Vagina (tissue), 2 donors: ENCODE results near the gene PACS1.
"Not testable (repeated sequence)": the region's sequence is repeated elsewhere in the genome, so short reads cannot be mapped to it uniquely, and the experiment has no call there.

Source experiments
- POLR2A ChIP-seq, 2 donors: fragments of 450-650 bp; IDR thresholded peaks; one replicate each; pipeline ENCODE4 v1.6.1; 2017; ENCODE audit warnings: antibody characterized with exemption in 2 of 2, mild to moderate bottlenecking in 2 of 2, moderate library complexity in 2 of 2
- TF ChIP-seq, protein P1 (sequence below), 3 experiments: fragments of 450-650 bp in 2 of 3; fragments of 200-600 bp in 1 of 3; sonication (generic) in 1 of 3; IDR thresholded peaks; one replicate each; pipeline ENCODE4 v1.5.1; 2017 to 2019; ENCODE audit warnings: antibody characterized with exemption in 3 of 3, mild to moderate bottlenecking in 2 of 3, moderate library complexity in 2 of 3

DNA sequence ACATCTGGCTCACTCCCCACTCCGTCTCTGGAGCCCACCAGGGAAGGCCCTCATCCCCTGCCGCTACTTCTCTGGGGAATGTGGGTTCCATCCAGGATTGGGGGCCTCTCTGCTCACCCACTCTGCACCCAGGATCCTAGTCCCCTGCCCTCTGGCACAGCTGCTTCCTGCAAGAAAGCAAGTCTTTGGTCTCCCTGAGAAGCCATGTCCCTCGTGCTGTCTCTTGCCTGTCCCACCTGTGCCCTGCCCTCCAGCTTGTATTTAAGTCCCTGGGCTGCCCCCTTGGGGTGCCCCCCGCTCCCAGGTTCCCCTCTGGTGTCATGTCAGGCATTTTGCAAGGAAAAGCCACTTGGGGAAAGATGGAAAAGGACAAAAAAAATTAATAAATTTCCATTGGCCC lies 207.0 kb downstream of the PACS1 start:
- TF ChIP-seq, protein P1, sequence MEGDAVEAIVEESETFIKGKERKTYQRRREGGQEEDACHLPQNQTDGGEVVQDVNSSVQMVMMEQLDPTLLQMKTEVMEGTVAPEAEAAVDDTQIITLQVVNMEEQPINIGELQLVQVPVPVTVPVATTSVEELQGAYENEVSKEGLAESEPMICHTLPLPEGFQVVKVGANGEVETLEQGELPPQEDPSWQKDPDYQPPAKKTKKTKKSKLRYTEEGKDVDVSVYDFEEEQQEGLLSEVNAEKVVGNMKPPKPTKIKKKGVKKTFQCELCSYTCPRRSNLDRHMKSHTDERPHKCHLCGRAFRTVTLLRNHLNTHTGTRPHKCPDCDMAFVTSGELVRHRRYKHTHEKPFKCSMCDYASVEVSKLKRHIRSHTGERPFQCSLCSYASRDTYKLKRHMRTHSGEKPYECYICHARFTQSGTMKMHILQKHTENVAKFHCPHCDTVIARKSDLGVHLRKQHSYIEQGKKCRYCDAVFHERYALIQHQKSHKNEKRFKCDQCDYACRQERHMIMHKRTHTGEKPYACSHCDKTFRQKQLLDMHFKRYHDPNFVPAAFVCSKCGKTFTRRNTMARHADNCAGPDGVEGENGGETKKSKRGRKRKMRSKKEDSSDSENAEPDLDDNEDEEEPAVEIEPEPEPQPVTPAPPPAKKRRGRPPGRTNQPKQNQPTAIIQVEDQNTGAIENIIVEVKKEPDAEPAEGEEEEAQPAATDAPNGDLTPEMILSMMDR (IDR thresholded peaks at IDR 0.05), result not testable (repeated sequence)
- TF ChIP-seq POLR2A (IDR thresholded peaks at IDR 0.05), result not testable (repeated sequence)
